HepG2 (cell line): ENCODE results near the gene CRIM1. TPM values are rescaled to one million over a fixed set of nuclear protein-coding genes. Genes with fewer than 3 reads are reported as not detected.
A peak's percentile ranks its signal among the peaks of the same experiment; 100 is the strongest.

Experiments
- HHEX ChIP-seq: IDR thresholded peaks from 2 replicates; pipeline ENCODE4 v1.6.1; 2016; ENCODE audit warnings: control low read depth
- KDM5A ChIP-seq: fragments of 200-600 bp; sonication (generic); IDR thresholded peaks from 2 replicates; pipeline ENCODE4 v1.7.0; 2018; ENCODE audit warnings: antibody characterized with exemption, mild to moderate bottlenecking, low read length, borderline replicate concordance
- LCORL ChIP-seq, 2 experiments: fragments of 450-650 bp in 1 of 2; sonication (generic) in 1 of 2; formaldehyde crosslinking in 1 of 2; IDR thresholded peaks; 2 replicates each; pipeline versions ENCODE4 v1.5.0 to v1.6.1; 2017 to 2020; ENCODE audit warnings: antibody characterized with exemption in 1 of 2, missing genetic modification reagents in 1 of 2
- SIX1 ChIP-seq: sonication (generic); formaldehyde crosslinking; IDR thresholded peaks from 2 replicates; pipeline ENCODE4 v1.4.0; 2020; ENCODE audit warnings: missing genetic modification reagents, borderline replicate concordance
- SOX13 ChIP-seq, 3 experiments: fragments of 450-650 bp in 1 of 3; sonication (generic) in 1 of 3; formaldehyde crosslinking in 1 of 3; IDR thresholded peaks in 2 of 3; conservative IDR thresholded peaks in 1 of 3; 2 replicates each; pipeline versions ENCODE4 v1.5.0 to v1.6.1; 2016 to 2020; ENCODE audit warnings: antibody characterized with exemption in 1 of 3, mild to moderate bottlenecking in 1 of 3, missing compliant biosample characterization in 1 of 3, missing genetic modification reagents in 1 of 3, moderate library complexity in 1 of 3
- SOX5 ChIP-seq: IDR thresholded peaks from 2 replicates; pipeline ENCODE4 v1.6.1; 2016; ENCODE audit warnings: borderline replicate concordance
- ZBTB7A ChIP-seq: sonication (generic); formaldehyde crosslinking; IDR thresholded peaks from 2 replicates; pipeline ENCODE4 v1.8.0; 2022; ENCODE audit warnings: mild to moderate bottlenecking, missing genetic modification reagents
- ZFX ChIP-seq: sonication (generic); formaldehyde crosslinking; IDR thresholded peaks from 2 replicates; pipeline ENCODE4 v1.4.0; 2020; ENCODE audit warnings: mild to moderate bottlenecking, low read depth, missing genetic modification reagents, moderate library complexity
- ZNF34 ChIP-seq: sonication (generic); formaldehyde crosslinking; IDR thresholded peaks from 2 replicates; pipeline ENCODE4 v1.4.0; 2020; ENCODE audit warnings: mild to moderate bottlenecking, missing genetic modification reagents, borderline replicate concordance
- ZNF883 ChIP-seq: sonication (generic); formaldehyde crosslinking; IDR thresholded peaks from 2 replicates; pipeline ENCODE4 v1.5.1; 2020; ENCODE audit warnings: mild to moderate bottlenecking, missing genetic modification reagents; ENCODE audit errors: not compliant biosample characterization
- ZSCAN30 ChIP-seq: sonication (generic); formaldehyde crosslinking; IDR thresholded peaks from 2 replicates; pipeline ENCODE4 v1.5.0; 2020; ENCODE audit warnings: mild to moderate bottlenecking, missing genetic modification reagents
- polyA plus RNA-seq, 8 experiments: library from polyadenylated mRNA; depleted of rRNA in 3 of 8; stranded (reverse) in 7 of 8; unstranded in 1 of 8; fragments of >200 nt; fragmentation: Illumina TruSeq in 4 of 8; extraction: Trizol in 4 of 8; gene quantifications; 2 replicates each; pipeline versions ENCODE4 v1.2.1 to v1.2.3, GENCODE V29; 2011 to 2016; ENCODE audit warnings: low read depth in 4 of 8, missing spikeins in 1 of 8, mixed read lengths in 1 of 8; ENCODE audit not compliant: insufficient read depth in 1 of 8
- total RNA-seq, 5 experiments: library from RNA; depleted of rRNA; stranded (reverse); fragments of >200 nt; fragmentation: Illumina TruSeq; extraction: Trizol; gene quantifications; 2 replicates each; pipeline ENCODE4 v1.2.3, GENCODE V29; 2016; ENCODE audit warnings: low read depth in 1 of 5
- TF ChIP-seq, protein P1 (sequence below): sonication (generic); formaldehyde crosslinking; IDR thresholded peaks from 2 replicates; pipeline ENCODE4 v1.4.0; 2020; ENCODE audit warnings: missing genetic modification reagents
- TF ChIP-seq, protein P2 (sequence below): sonication (generic); formaldehyde crosslinking; IDR thresholded peaks from 2 replicates; pipeline ENCODE4 v1.4.0; 2020; ENCODE audit warnings: mild to moderate bottlenecking, missing genetic modification reagents, borderline replicate concordance
- TF ChIP-seq, protein P3 (sequence below): sonication (generic); formaldehyde crosslinking; IDR thresholded peaks from 2 replicates; pipeline ENCODE4 v1.5.0; 2020; ENCODE audit warnings: mild to moderate bottlenecking, missing genetic modification reagents, moderate library complexity
- TF ChIP-seq, protein P4 (sequence below), 2 experiments: sonication (generic) in 1 of 2; formaldehyde crosslinking in 1 of 2; IDR thresholded peaks; 2 replicates each; pipeline versions ENCODE4 v1.4.0 to v1.6.1; 2018 to 2020; ENCODE audit warnings: missing genetic modification reagents in 2 of 2, borderline replicate concordance in 1 of 2, low read depth in 1 of 2, mild to moderate bottlenecking in 1 of 2, missing biosample characterization in 1 of 2

Gene CRIM1
- total and polyA plus RNA-seq, 2 of the 13 experiments (the other 11 are each of a cell fraction or from before 2014, with no cell fraction given): 39.1 to 69.9 TPM

DNA sequence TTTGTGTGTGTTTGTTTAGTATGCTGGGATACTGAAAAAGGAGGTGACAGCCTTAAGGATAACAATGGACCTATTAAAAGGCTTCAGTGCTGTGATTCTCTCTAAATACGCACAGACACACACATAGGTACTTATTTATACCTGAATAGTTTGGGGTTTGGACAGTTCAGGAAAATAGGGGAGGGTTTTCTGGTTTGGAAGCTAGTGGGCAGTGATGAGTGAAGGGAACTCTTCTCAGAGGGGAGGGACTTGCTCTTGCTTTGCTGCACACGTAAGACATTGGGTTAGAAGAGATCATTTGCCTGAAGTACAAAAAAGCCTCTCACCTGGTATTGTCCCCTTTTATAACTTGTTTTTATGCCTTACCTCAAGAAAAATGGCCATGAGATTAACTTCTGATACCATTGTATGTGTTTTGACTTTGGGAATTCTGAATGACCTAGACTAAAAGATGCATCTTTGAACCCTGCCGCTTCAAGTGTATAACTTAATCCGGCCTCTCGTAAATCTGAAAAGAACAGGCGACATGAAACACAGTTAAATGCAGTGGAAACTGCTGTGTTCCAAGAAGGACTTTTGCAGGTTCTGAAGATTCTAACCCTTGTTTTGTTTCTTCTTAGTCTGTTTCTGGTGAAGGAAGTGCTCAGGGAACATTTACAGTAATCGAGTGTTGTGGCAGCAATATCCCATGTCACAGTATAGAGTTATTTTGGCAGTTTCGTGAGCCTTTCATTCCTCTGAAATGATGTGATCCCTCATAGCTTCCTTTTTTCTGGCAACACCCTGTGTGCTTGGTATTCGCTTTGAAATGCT, 2.5 kb downstream of the CRIM1 start (continued):
- TF ChIP-seq ZNF883 (CRISPR knock-in tag) (no peak), ZNF34 (CRISPR knock-in tag) (0 out of 2 replicates have a peak, but pooled peaks have one; percentile 16), SIX1 (CRISPR knock-in tag) (peak; percentile 50; the same call in 1 of the 2 replicates), LCORL (IDR thresholded peaks at IDR 0.05) (no peak), LCORL (CRISPR knock-in tag; IDR thresholded peaks at IDR 0.05) (0 out of 2 replicates have a peak, but pooled peaks have one; percentile 6), KDM5A (0 out of 2 replicates have a peak, but pooled peaks have one; percentile 38), SOX13 (IDR thresholded peaks at IDR 0.05) (no peak), SOX13 (CRISPR knock-in tag; conservative IDR thresholded peaks at IDR 0.05 in 1 of 2, IDR thresholded peaks at IDR 0.05 in 1 of 2) (peak in 1 of 2 experiments; percentile 46; a peak in 1 of 4 replicates), ZBTB7A (CRISPR knock-in tag) (0 out of 2 replicates have a peak, but pooled peaks have one; percentile 3), HHEX (CRISPR knock-in tag) (0 out of 2 replicates have a peak, but pooled peaks have one; percentile 10), SOX5 (CRISPR knock-in tag) (0 out of 2 replicates have a peak, but pooled peaks have one; percentile 1), ZSCAN30 (CRISPR knock-in tag) (0 out of 2 replicates have a peak, but pooled peaks have one; percentile 16), ZFX (CRISPR knock-in tag) (0 out of 2 replicates have a peak, but pooled peaks have one; percentile 22)
- TF ChIP-seq, protein P1, sequence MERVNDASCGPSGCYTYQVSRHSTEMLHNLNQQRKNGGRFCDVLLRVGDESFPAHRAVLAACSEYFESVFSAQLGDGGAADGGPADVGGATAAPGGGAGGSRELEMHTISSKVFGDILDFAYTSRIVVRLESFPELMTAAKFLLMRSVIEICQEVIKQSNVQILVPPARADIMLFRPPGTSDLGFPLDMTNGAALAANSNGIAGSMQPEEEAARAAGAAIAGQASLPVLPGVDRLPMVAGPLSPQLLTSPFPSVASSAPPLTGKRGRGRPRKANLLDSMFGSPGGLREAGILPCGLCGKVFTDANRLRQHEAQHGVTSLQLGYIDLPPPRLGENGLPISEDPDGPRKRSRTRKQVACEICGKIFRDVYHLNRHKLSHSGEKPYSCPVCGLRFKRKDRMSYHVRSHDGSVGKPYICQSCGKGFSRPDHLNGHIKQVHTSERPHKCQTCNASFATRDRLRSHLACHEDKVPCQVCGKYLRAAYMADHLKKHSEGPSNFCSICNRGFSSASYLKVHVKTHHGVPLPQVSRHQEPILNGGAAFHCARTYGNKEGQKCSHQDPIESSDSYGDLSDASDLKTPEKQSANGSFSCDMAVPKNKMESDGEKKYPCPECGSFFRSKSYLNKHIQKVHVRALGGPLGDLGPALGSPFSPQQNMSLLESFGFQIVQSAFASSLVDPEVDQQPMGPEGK (CRISPR knock-in tag): 0 out of 2 replicates have a peak, but pooled peaks have one; percentile 1
- TF ChIP-seq, protein P2, sequence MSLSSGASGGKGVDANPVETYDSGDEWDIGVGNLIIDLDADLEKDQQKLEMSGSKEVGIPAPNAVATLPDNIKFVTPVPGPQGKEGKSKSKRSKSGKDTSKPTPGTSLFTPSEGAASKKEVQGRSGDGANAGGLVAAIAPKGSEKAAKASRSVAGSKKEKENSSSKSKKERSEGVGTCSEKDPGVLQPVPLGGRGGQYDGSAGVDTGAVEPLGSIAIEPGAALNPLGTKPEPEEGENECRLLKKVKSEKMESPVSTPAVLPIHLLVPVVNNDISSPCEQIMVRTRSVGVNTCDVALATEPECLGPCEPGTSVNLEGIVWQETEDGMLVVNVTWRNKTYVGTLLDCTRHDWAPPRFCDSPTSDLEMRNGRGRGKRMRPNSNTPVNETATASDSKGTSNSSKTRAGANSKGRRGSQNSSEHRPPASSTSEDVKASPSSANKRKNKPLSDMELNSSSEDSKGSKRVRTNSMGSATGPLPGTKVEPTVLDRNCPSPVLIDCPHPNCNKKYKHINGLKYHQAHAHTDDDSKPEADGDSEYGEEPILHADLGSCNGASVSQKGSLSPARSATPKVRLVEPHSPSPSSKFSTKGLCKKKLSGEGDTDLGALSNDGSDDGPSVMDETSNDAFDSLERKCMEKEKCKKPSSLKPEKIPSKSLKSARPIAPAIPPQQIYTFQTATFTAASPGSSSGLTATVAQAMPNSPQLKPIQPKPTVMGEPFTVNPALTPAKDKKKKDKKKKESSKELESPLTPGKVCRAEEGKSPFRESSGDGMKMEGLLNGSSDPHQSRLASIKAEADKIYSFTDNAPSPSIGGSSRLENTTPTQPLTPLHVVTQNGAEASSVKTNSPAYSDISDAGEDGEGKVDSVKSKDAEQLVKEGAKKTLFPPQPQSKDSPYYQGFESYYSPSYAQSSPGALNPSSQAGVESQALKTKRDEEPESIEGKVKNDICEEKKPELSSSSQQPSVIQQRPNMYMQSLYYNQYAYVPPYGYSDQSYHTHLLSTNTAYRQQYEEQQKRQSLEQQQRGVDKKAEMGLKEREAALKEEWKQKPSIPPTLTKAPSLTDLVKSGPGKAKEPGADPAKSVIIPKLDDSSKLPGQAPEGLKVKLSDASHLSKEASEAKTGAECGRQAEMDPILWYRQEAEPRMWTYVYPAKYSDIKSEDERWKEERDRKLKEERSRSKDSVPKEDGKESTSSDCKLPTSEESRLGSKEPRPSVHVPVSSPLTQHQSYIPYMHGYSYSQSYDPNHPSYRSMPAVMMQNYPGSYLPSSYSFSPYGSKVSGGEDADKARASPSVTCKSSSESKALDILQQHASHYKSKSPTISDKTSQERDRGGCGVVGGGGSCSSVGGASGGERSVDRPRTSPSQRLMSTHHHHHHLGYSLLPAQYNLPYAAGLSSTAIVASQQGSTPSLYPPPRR: peak; percentile 2; the same call in 1 of the 2 replicates
- TF ChIP-seq, protein P3, sequence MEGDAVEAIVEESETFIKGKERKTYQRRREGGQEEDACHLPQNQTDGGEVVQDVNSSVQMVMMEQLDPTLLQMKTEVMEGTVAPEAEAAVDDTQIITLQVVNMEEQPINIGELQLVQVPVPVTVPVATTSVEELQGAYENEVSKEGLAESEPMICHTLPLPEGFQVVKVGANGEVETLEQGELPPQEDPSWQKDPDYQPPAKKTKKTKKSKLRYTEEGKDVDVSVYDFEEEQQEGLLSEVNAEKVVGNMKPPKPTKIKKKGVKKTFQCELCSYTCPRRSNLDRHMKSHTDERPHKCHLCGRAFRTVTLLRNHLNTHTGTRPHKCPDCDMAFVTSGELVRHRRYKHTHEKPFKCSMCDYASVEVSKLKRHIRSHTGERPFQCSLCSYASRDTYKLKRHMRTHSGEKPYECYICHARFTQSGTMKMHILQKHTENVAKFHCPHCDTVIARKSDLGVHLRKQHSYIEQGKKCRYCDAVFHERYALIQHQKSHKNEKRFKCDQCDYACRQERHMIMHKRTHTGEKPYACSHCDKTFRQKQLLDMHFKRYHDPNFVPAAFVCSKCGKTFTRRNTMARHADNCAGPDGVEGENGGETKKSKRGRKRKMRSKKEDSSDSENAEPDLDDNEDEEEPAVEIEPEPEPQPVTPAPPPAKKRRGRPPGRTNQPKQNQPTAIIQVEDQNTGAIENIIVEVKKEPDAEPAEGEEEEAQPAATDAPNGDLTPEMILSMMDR (CRISPR knock-in tag): peak; percentile 65
- TF ChIP-seq, protein P4, sequence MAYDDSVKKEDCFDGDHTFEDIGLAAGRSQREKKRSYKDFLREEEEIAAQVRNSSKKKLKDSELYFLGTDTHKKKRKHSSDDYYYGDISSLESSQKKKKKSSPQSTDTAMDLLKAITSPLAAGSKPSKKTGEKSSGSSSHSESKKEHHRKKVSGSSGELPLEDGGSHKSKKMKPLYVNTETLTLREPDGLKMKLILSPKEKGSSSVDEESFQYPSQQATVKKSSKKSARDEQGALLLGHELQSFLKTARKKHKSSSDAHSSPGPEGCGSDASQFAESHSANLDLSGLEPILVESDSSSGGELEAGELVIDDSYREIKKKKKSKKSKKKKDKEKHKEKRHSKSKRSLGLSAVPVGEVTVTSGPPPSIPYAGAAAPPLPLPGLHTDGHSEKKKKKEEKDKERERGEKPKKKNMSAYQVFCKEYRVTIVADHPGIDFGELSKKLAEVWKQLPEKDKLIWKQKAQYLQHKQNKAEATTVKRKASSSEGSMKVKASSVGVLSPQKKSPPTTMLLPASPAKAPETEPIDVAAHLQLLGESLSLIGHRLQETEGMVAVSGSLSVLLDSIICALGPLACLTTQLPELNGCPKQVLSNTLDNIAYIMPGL (CRISPR knock-in tag; IDR thresholded peaks at IDR 0.05; ENCODE audit: borderline replicate concordance in 1 of 2, low read depth in 1 of 2): peak in 1 of 2 experiments; percentile 41; a peak in 2 of 4 replicates
